Heart right ventricle (tissue), 16 donors: ENCODE data around the gene DGLUCY. TPM values are rescaled to one million over a fixed set of nuclear protein-coding genes. Genes with fewer than 3 reads are reported as not detected.
A peak's percentile ranks its signal among the peaks of the same experiment; 100 is the strongest.

Experiments used
- ATAC-seq, 8 donors: fragments of 200-7000 bp; cut with Tn5 transposase; one replicate each; pipeline ENCODE4 v1.9.1; 2020; ENCODE audit warnings: mild to moderate bottlenecking in 8 of 8, moderate library complexity in 8 of 8, moderate number of reproducible peaks in 1 of 8
- DNase-seq, 2 donors: peaks; one replicate each; pipeline ENCODE4 v3.0.0-alpha.2; 2020
- H3K27ac ChIP-seq, 10 donors: fragments of 200-600 bp; sonication (generic) in 2 of 10; one replicate each; pipeline versions ENCODE4 v1.5.0 to v1.8.0; 2020 to 2022; ENCODE audit warnings: mild to moderate bottlenecking in 3 of 10
- H3K27me3 ChIP-seq, 7 donors: fragments of 200-600 bp; one replicate each; pipeline ENCODE4 v1.8.0; 2021 to 2022; ENCODE audit warnings: mild to moderate bottlenecking in 2 of 7
- H3K36me3 ChIP-seq, 9 donors: fragments of 200-600 bp; sonication (generic) in 1 of 9; one replicate each; pipeline versions ENCODE4 v1.5.0 to v1.8.0; 2020 to 2022; ENCODE audit warnings: mild to moderate bottlenecking in 2 of 9
- H3K4me1 ChIP-seq, 9 donors: fragments of 200-600 bp; sonication (generic) in 1 of 9; one replicate each; pipeline versions ENCODE4 v1.5.0 to v1.8.0; 2020 to 2022; ENCODE audit warnings: mild to moderate bottlenecking in 4 of 9
- H3K4me3 ChIP-seq, 10 donors: fragments of 200-600 bp; sonication (generic) in 2 of 10; one replicate each; pipeline versions ENCODE4 v1.5.0 to v1.8.0; 2020 to 2022; ENCODE audit warnings: mild to moderate bottlenecking in 7 of 10, moderate library complexity in 2 of 10
- H3K9me3 ChIP-seq, 11 donors: fragments of 200-600 bp in 10 of 11; sonication (generic) in 2 of 11; one replicate each; pipeline versions ENCODE4 v1.5.0 to v1.8.0; 2013 to 2022; ENCODE audit warnings: mild to moderate bottlenecking in 2 of 11, control low read depth in 1 of 11, moderate library complexity in 1 of 11
- WGBS, 2 donors: extraction: QIAGEN DNeasy Blood & Tissue Kit; methylation state at CpG; one replicate each; pipeline ENCODE4 v1.1.7; 2013; ENCODE audit warnings: inconsistent platforms in 1 of 2; 5-methylcytosine and 5-hydroxymethylcytosine counted together
- intact Hi-C, 10 donors: fragments of 100-400 bp; cut with DNase I; formaldehyde crosslinking; loops; one replicate each; pipeline versions ENCODE4 v1.11.1 to v1.14.2; 2022
- polyA plus RNA-seq, 2 donors: library from polyadenylated mRNA; stranded (reverse); fragments of 200-250 nt; gene quantifications; one replicate each; pipeline ENCODE4 v1.2.3, GENCODE V29; 2013
- total RNA-seq, 10 donors: library from RNA; stranded (reverse); fragmentation: NEBNext Ultra II Directional in 3 of 10; extraction: Animal tissue kit (Norgen Biotek cat#: 25700) in 3 of 10; gene quantifications; one replicate each; pipeline versions ENCODE4 v1.2.1 to v1.2.4, GENCODE V29; 2021 to 2023
- TF ChIP-seq, protein P1 (sequence below), 9 donors: fragments of 200-600 bp; sonication (generic) in 2 of 9; IDR thresholded peaks; one replicate each; pipeline versions ENCODE4 v1.5.0 to v1.8.0; 2021 to 2022; ENCODE audit warnings: antibody characterized with exemption in 9 of 9, mild to moderate bottlenecking in 5 of 9, moderate library complexity in 1 of 9
- donor health status: Arrhythmogenic right ventricular cardiomyopathy.
- donor health status: ischemic (EF 13 %, LVEDD 7.1; RV severe dilation, severe dysfunction).
- donor health status: healthy with polysubstance abuse.
- donor health status: DM: no; HTN: yes; CAD: no.
- donor health status: DM: no; HTN: no; CAD: no.
- donor health status: ischemic (EF 25% LVEDD 6.9; RV normal size, moderate dysfunction).
- donor health status: ischemic (EF 25% LVEDD 5.7; RV mildly dilated, moderate dysfunction).
- donor health status: healthy.
- donor health status: DM: yes; HTN: yes; CAD: no.
- donor health status: Ischemic cardiomyopathy.
- donor health status: ischemic (EF 35%, LVEDD 5.7; RV mildly dilated, moderate dysfunction).
- donor health status: nonischemic (EF 11% LVEDD 7.7; RV severe dilation, severe dysfunction).
- donor health status: DM: yes; HTN: yes; CAD: no.
- donor health status: PGD.
- donor health status: ischemic (EF 29% LVEDD 5.4; RV normal size, mild dysfunction).
- donor health status: nonischemic (EF 23%, LVEDD 6.1; RV moderate dilation, normal function).

DGLUCY gene
- total and polyA plus RNA-seq, 12 donors, result 43.5 to 270 (median 201) TPM

DNA sequence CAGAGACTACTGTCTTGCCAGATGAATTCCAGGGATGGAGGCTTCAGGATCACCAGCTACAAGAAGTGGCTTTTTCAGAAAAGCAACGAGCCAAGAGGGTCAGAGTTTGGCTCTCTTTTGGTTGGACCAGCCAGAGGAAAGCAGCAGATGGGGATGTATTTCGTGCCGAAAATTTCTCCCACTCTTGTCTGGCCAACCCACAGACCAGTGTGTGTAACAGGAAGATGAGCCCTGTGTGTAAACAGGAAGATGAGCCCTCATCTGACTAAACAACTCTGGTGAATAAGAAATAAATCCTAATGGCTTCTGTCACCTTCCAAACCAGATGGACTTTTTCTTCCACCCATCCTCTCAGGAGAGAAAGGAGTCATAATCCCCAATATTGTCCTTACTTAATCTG, 117.6 kb downstream of the DGLUCY start:
- DNase-seq, result no peak
- H3K9me3 ChIP-seq, result peaks cover 0 to 18% (median 6%) of the 10 kb centered on the region in 11 donors
- WGBS, 2 donors, result 89 to 96% methylated on average over 3 of the region's 3 CpGs
- TF ChIP-seq, protein P1, sequence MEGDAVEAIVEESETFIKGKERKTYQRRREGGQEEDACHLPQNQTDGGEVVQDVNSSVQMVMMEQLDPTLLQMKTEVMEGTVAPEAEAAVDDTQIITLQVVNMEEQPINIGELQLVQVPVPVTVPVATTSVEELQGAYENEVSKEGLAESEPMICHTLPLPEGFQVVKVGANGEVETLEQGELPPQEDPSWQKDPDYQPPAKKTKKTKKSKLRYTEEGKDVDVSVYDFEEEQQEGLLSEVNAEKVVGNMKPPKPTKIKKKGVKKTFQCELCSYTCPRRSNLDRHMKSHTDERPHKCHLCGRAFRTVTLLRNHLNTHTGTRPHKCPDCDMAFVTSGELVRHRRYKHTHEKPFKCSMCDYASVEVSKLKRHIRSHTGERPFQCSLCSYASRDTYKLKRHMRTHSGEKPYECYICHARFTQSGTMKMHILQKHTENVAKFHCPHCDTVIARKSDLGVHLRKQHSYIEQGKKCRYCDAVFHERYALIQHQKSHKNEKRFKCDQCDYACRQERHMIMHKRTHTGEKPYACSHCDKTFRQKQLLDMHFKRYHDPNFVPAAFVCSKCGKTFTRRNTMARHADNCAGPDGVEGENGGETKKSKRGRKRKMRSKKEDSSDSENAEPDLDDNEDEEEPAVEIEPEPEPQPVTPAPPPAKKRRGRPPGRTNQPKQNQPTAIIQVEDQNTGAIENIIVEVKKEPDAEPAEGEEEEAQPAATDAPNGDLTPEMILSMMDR (IDR thresholded peaks at IDR 0.05), result no peak
- H3K27ac ChIP-seq, result peak overlapping the region in 1 of 10 donors; percentile 87
- intact Hi-C loops, result no loop called here
- no peak overlapping the region for H3K4me3 ChIP-seq
- ATAC-seq, result no peak
- no peaks in the 10 kb centered on the region for H3K27me3 ChIP-seq
- H3K4me1 ChIP-seq, result peaks cover 0 to 66% (median 0%) of the 10 kb centered on the region in 9 donors
- peaks cover 0 to 52% (median 0%) of the 10 kb centered on the region in 9 donors for H3K36me3 ChIP-seq

GRCh38 chr14:91232052-91232451, 118.2 kb downstream of the DGLUCY start:
- H3K4me1 ChIP-seq, result peaks cover 0 to 62% (median 0%) of the 10 kb centered on the region in 9 donors
- H3K27me3 ChIP-seq, result no peaks in the 10 kb centered on the region
- TF ChIP-seq, protein P1 (IDR thresholded peaks at IDR 0.05), result no peak
- DNase-seq (no peak), ATAC-seq (peak in 1 of 8 donors; percentile 15)
- H3K36me3 ChIP-seq, result peaks cover 0 to 46% (median 0%) of the 10 kb centered on the region in 9 donors
- peaks cover 0 to 18% (median 6%) of the 10 kb centered on the region in 11 donors for H3K9me3 ChIP-seq
- H3K27ac ChIP-seq, result peak overlapping the region in 2 of 10 donors; percentile 18 to 87
- intact Hi-C loops, result no loop called here
- WGBS, 2 donors, result 93 to 95% methylated on average over 2 of the region's 2 CpGs
- H3K4me3 ChIP-seq, result no peak overlapping the region

GRCh38 chr14:91232603-91233002, 118.7 kb downstream of the DGLUCY start:
- WGBS, 2 donors, result 61 to 74% methylated on average over 2 of the region's 2 CpGs
- H3K36me3 ChIP-seq, result peaks cover 0 to 41% (median 0%) of the 10 kb centered on the region in 9 donors
- no peaks in the 10 kb centered on the region for H3K27me3 ChIP-seq
- peak overlapping the region in 2 of 10 donors; percentile 18 to 87 for H3K27ac ChIP-seq
- no peak for DNase-seq
- no peak overlapping the region for H3K4me3 ChIP-seq
- ATAC-seq, result no peak
- intact Hi-C loops, result no loop called here
- H3K4me1 ChIP-seq, result peaks cover 0 to 63% (median 0%) of the 10 kb centered on the region in 9 donors
- H3K9me3 ChIP-seq, result peaks cover 0 to 18% (median 6%) of the 10 kb centered on the region in 11 donors
- TF ChIP-seq, protein P1 (IDR thresholded peaks at IDR 0.05), result no peak

DNA sequence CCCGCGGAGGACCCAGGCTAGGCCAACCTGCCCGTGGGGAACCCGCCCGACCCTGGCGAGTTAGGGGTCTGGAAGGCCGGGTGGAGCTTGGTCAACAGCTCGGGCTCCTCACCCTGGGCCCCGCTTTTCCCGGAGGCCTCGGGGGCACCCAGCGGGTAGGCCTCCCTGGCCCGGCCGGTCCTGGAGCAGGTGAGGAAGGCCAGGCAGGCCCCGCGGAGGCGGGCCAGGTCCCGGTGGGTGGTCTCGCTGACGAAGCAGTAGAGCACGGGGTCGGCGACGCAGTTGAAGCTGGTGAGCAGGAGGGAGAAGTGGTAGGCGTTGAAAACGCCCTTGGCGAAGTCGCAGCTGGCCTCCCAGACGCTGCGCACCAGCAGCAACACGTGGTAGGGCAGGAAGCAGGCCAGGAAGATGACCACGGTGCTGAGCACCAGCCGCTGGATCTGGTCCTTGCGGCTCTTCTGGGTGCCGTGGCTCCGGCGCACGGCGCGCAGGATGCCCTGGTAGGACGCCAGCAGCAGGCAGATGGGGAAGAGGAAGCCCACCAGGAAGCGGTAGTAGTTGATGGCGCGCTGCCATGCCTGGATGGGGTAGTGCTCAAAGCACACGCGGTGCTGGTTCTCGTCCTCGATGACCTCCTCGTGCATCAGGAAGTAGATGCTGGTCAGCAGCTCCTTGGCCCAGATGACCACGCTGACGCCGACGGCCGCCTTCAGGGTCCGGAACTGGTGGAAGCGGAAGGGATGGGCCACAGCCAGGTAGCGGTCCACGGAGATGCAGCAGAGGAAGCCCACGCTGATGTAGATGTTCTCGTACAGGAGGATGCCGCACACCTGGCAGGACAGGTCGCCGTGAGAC, 120.3 kb downstream of the DGLUCY start:
- DNase-seq (peak in 1 of 2 donors; percentile 27), ATAC-seq (peak in 4 of 8 donors; percentile 9 to 64 (median 10))
- peaks cover 0 to 52% (median 0%) of the 10 kb centered on the region in 9 donors for H3K4me1 ChIP-seq
- H3K4me3 ChIP-seq, result no peak overlapping the region
- TF ChIP-seq, protein P1 (IDR thresholded peaks at IDR 0.05), result no peak
- no peaks in the 10 kb centered on the region for H3K27me3 ChIP-seq
- no peak overlapping the region for H3K27ac ChIP-seq
- 93 to 95% methylated on average over 62 to 63 of the region's 63 CpGs for WGBS, 2 donors
- peaks cover 0 to 18% (median 6%) of the 10 kb centered on the region in 11 donors for H3K9me3 ChIP-seq
- peaks cover 0 to 28% (median 0%) of the 10 kb centered on the region in 9 donors for H3K36me3 ChIP-seq
- intact Hi-C loops, result no loop called here
